Hematopoietic multipotent progenitor cell treated with erythropoietin and hydrocortisone succinate and interleukin-3 and kit ligand, for 17 days (in vitro differentiated cells): ENCODE data around the gene TALDO1.

Experiments
- DNase-seq: peaks from one replicate; pipeline ENCODE4 v3.0.0-alpha.2; 2015; ENCODE audit warnings: low spot score

The TALDO1 gene

DNA sequence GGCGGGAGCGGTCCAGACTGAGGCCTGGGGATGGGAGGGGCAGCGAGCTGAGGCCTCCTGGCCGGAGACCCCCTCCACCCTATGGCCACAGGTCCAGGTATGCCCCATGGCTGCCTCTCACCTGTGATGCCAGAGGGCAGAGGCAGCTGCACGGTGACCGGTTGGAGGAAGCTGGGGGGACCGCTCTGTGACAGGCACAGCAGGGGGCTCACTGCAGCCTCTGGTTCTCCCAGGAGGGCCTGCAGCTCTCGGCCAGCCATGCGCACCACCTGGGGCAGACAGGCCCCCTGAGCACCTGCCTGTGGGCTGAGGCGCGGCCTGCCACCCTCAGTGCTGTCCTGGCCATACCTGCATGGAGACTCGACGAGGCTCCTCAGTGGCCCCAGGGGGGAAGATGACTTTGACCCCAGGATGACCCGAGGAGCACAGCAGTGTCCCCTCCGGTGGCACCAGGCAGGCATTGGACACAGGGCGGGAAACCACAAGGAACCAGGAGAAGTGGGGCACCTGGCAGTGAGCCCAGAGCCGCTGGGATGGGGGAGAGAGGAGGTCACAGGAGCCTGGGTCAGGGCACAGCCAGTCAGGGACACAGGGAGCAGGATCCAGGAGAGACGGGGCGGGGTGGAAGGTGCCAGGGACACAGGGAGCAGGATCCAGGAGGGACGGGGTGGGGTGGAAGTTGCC is 54.0 kb downstream of the TALDO1 start:
- DNase-seq = no peak

DNA sequence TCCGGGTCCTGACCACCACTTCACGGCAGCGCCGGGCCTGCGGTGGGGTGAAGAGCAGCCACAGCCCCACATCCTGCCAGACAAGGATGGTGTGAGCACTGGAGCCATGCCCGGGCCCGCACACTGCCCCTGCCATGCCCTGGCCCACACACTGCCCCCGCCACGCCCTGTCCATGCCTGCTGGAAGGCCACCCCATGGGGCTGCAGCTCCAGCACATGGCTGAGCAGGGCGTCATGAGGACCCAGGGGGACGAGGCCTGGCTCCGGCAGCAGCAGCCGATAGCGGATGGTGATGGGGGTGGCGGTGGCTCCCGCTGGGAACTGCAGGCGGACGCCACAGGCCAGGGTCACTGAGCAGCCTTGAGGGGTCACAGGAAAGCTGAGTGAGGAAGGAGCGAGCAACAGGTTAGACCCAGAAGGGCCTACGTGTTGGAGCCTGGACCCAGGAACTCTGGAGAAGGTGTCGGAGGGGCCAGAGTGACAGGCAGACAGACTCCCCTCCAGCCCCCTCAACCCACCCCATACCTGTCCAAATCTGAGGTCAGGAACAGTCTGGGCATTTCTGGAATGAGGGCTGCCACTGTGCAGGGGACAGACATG is 54.9 kb downstream of the TALDO1 start:
- no peak for DNase-seq

DNA sequence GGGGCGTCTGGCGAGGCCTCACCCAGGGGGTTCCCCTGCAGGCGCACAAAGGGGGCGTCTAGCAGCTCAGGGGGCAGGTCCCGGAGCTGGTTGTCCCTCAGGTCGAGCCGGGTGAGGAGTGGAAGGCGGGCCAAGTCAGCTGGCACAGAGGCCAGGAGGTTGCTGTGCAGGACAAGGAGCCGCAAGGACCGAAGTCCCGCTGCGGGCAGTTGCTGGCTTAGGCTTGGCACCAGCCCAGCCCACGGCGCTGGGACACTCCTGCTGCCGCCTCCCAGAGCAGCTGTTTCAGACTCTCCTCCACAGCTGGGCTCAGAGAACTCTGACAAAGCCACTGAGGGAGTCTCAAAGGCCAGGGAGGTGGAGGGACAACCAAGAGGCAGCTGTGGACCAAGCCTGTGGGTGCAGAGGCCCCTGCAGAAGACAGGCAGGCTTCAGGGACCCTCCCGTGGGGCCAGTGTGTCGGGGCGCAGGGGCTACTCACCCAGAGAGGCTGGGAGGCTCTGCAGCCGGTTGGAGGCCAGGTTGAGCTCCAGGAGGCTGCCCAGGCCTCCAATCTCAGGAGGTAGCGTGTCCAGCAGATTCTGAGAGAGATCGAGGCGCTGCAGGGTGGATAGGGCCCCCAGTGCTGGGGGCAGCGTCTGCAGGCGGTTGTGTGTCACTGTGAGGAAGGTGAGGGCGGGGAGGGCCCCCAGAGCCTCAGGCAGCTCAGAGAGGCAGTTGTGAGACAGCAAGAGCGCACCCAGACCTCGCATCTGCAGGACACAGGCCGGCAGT is 55.6 kb downstream of the TALDO1 start:
- no peak for DNase-seq

DNA sequence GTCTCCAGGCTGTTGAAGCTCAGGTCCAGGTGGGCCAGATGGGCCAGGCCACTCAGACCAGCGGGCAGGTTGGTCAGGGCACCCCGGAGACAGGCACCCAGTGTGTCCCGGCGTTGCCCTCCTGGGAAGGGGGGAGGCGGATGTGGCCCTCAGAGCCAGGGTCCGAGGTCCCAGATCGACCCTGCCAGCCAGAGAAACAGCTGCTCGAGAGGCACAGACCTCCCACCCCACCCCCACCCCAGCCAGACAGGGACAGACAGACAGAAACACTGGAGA is 56.1 kb downstream of the TALDO1 start:
- DNase-seq = no peak

DNA sequence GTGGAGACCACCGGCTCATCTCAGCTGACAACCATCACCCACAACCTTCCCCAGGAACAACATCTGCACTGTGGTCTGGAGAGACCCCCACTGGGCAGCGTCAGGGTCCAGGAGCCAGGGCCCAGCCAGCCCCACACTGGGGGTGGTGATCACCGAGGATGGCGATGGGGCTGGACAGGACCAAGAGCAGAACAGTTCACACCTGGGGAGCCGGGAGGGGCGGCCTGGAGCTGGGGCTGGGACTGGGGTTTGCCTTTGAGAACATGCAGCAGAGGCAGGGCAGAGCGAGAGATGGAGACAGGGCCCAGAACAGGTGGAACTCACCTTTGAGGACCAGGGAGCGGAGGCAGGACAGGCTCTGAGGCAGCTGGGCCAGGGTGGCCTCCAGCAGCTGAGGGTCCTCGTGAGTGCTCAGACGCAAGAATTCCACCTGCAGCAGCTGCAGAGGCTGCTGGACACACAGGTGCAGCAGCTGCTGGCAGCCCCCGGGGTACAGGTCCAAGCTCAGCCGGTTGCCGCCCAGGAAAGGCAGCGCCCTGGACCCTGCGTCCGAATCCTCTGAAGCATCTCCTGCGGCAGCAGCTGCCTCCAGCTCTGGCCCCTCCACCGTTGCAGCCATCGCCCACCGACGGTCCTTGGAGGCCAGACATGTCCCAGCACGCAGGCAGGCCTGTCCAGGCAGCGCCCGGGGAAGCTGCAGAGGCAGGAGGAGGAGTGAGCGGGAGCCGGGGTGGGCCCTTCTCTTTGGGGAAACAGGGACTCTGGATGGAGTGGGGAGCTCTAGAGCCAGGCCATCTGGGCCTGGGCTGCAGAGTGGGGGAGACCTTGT is 56.7 kb downstream of the TALDO1 start:
- no peak for DNase-seq

DNA sequence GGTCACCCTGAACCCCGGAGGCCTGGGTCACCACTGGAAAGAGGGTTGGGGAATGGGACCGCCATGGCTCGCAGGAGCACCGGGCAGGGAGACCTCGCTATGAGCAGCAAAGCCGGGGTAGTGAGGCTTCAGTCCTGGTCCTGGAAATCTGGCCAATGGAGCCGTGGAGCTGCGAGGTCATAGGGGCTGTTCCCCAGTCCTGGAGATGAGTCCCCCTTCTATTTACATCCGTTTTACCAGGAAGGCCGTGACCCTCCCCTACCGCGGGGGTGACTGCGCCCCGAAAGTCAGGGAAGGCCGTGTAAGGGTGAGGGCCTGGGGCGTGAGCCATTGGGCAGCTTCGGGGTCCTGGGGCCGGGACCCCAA is 57.3 kb downstream of the TALDO1 start:
- DNase-seq = no peak

DNA sequence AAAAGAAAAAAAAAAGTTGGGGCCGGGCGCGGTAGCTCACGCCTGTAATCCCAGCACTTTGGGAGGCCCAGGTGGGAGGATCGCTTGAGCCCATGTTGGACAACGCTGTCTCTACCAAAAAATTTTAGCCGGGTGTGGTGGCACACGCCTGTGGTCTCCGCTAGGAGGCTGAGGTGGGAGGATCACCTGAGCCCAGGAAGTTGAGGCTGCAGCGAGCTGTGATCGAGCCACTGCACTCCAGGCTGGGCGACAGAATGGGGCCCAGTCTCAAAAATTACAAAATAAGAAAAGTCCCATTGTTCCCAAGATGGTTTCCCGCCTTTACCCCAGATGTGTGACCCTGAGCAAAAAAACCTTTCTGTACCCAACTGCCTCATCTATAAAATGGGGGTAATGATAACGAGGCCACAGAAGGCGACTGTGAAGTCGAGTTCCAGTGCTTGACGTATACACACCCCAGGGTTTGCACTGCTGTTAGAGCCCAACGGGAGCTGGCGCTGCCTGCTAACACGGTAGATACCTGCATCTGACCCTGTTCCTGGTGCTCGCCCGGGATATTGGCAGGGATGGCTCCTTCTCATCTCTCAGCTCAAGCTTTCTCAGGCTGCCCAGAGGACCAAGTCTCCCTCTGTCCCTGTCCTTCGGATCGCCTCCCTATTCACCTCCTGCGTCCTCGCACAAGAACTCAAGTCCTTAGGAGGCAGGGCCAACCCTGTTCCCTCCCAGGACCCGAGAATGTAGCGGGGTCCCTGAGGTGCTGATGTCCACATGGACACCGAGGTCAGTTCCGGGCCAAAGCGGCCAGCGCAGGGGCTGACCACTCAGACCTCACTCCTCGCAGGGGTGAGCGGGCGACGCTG is 61.4 kb downstream of the TALDO1 start:
- DNase-seq = no peak

DNA sequence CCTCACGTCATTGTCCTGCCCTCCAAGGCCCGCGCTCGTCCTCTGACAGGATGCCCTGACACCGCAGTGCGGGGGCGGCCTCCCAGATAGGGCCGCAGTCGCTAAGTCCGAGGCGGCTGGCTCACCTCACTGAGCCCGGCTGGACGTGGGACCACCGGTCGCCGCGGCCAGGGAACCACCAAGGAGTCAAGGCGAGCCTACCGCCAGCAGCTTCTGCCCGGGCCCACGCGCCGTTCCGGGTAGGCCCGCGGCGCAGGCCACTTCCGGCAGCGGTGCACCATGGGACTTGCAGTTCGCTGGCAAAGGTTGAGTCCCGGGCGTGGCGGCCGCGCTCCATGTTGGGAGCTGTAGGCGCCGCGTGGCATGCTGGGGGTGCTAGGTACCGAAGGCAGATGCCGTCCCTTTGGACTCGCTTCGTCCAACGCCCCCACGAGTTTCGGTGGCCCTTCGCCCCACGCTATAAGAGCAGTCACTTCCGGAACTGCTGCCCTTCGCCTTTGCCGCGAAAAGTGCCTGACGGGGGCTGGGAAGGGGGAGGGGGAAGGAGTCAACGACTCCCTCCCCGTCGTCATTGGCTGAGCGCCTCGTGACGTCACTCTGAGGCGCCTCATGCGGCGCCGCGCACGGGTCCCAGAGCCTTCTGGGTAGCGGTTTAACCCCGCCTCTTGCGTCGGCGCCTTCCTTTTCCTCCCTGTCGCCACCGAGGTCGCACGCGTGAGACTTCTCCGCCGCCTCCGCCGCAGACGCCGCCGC is 62.2 kb downstream of the TALDO1 start, which contains the start of gene RPLP2:
Gene RPLP2 (plus strand): TSS at position 681 of the 753 bp plus-strand sequence. CDS start 268 bp downstream, outside the sequence.
- peak; percentile 99 for DNase-seq

DNA sequence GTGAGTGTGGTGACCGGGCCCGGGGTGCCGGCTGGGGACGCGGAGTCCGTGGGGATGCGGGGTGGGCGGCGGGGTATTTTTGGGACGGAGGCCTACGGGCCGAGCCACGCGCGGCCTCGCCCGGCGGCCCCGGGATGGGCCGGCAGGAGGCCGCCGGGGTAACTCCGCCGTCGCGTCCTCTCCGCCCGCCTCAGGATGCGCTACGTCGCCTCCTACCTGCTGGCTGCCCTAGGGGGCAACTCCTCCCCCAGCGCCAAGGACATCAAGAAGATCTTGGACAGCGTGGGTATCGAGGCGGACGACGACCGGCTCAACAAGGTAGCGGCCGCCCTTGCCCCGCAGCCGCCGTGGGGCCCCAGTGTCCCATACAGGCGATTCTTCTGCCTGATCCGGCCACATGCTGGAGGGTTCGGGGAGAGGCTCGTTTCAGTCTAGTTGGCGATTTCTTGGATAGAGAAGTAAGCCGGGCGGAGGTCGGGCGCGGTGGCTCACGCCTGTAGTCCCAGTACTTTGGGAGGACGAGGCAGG is 62.8 kb downstream of the TALDO1 start:
- DNase-seq = no peak

DNA sequence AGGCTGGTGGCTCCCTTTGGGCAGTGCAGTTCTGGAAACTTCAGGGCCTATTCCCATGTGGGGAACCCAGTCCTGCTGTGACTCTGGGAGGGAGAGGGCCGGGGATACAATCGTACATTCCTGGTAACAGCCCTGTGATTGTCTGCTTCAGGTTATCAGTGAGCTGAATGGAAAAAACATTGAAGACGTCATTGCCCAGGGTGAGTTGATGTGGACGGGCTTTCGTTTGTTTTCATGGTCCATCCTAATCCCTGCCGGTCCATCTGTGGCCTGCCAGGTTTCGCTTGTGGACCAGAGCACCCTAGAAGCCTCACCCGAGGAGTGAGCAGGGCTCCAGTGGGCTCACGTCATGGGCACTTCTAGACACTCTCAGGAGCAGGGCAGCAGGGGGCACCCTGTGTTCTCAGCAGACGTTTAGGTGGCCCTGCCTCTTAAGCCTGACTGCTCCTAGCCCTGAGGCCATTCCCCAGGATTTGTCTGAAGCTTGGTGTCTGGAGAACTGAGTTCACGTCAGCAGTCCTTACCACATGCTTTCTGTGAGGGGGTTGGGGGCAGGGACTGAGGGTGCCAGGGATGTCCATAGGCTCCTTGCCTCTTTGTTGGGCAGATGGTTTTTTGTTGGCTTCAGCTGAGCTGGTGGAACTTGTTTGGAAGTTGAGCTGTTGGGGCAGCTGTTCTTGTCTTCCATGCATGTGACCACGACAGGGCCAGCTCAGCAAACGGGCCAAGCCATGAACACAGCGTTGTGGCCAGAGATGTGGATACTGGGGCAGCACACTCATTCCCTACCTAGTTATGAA is 64.4 kb downstream of the TALDO1 start:
- DNase-seq = no peak

DNA sequence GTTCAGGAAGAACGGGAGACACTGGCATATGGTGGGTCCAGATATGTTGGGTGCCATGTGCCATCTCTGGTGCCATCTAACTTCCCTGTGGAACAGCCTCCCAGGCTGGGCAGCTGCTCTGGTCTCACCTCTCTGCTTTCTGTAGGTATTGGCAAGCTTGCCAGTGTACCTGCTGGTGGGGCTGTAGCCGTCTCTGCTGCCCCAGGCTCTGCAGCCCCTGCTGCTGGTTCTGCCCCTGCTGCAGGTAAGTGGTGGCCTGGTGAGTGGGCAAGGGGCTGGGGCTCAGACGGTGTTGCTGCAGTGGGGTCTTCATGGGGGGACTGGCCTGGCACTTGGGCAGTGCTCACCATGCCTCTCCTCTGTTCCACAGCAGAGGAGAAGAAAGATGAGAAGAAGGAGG is 65.1 kb downstream of the TALDO1 start:
- DNase-seq = no peak

DNA sequence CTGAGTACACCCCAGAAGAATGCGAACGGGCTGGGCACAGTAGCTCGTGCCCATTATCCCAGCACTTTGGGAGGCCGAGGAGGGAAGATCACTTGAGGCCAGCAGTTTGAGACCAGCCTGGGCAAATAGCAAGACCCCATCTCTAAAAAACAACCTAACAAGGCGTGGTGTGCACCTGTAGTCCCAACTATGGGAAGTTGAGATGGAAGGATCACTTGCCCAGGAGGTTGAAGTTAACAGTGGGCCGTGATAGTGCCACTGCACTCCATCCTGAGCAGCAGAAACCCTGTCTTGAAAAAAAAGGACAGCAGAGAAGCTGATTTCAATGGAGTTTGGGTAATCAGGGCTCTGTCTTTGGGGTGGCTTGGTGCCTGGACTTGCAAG is 65.8 kb downstream of the TALDO1 start:
- no peak for DNase-seq

DNA sequence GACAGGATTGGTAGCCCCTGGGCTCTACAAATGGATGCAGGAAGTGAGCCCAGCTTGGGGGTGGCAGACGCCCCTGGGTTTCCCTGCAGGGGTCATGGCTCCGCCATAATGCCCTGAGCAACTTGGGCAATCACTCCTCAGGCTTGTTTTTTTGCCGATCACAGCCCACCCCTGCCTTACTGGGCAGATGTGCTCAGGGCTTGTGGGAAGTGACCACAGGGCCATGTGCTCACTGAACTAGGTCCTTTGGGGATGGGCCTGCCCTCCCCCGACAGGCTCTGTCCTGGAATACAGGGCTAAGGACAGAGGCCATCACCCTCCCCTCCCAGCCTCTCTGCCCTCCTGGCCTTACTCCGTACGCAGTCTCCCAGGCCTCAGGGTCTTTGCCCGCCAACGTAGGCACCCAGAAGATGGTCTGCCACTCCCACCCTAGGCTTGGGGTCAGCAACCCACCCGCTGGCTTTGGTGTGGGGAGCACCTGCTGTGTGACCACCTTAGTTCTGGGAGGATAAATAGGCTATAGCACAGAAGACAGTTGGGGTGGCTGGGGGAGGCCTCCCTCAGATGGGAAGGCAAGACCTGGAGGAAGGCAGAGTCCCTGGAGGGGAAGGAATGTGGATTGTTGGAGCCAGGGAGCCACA is 66.3 kb downstream of the TALDO1 start:
- no peak for DNase-seq
